Caco-2 (cell line): ENCODE data around the gene MMP17. TPM values are rescaled to one million over a fixed set of nuclear protein-coding genes. Genes with fewer than 3 reads are reported as not detected.
A peak's percentile ranks its signal among the peaks of the same experiment; 100 is the strongest.
"Not testable (repeated sequence)": the region's sequence is repeated elsewhere in the genome, so short reads cannot be mapped to it uniquely, and the experiment has no call there.

Source experiments
- BruUV-seq: library from RNA; stranded (reverse); fragments of 400-500 nt; replicated peaks from 2 replicates; lab custom pipeline; 2021; lab: Mats Ljungman, UMichigan
- CTCF ChIA-PET: fragments of 300-600 bp; sonication (Branson Sonifier 250); formaldehyde crosslinking; loops from one replicate; lab custom pipeline; 2022; ENCODE audit warnings: antibody characterized with exemption; lab: Charles Lee
- POLR2A ChIA-PET: fragments of 300-600 bp; sonication (Branson Sonifier 250); formaldehyde crosslinking; loops from one replicate; lab custom pipeline; 2022; ENCODE audit warnings: antibody characterized with exemption; lab: Charles Lee
- DNase-seq, 2 experiments: peaks; one replicate each; pipeline versions ENCODE4 v3.0.0 to v3.0.0-alpha.2; 2020 to 2022
- H3K27me3 ChIP-seq: replicated peaks from 2 replicates; pipeline ENCODE4 v1.6.0; 2011; ENCODE audit warnings: low read length; ENCODE audit not compliant: control insufficient read depth, insufficient read depth
- H3K36me3 ChIP-seq: 2 replicates; pipeline ENCODE4 v1.5.1; 2011; ENCODE audit warnings: low read length; ENCODE audit not compliant: control insufficient read depth, insufficient read depth
- H3K4me1 ChIP-seq: fragments of 250-450 bp; sonication (Bioruptor Pico); 2 replicates; pipeline ENCODE4 v1.5.1; 2020; ENCODE audit warnings: mild to moderate bottlenecking
- H3K4me3 ChIP-seq: 2 replicates; pipeline ENCODE4 v1.5.1; 2011; ENCODE audit warnings: low read depth, mild to moderate bottlenecking, control low read depth, low read length
- H3K9me3 ChIP-seq: fragments of 250-450 bp; sonication (Bioruptor Pico); 2 replicates; pipeline ENCODE4 v1.5.1; 2020; ENCODE audit warnings: mild to moderate bottlenecking, moderate library complexity
- H3K27ac Mint-ChIP-seq: one replicate; pipeline ENCODE4 v1.8.0; 2022; ENCODE audit warnings: mixed read lengths; ENCODE audit not compliant: unreplicated experiment
- H3K27me3 Mint-ChIP-seq: one replicate; pipeline ENCODE4 v1.8.0; 2022; ENCODE audit warnings: mixed read lengths; ENCODE audit not compliant: insufficient read depth, unreplicated experiment
- H3K36me3 Mint-ChIP-seq: one replicate; pipeline ENCODE4 v1.8.0; 2022; ENCODE audit warnings: mild to moderate bottlenecking, mixed read lengths; ENCODE audit not compliant: insufficient read depth, unreplicated experiment
- H3K4me1 Mint-ChIP-seq: one replicate; pipeline ENCODE4 v1.8.0; 2022; ENCODE audit warnings: low read depth, mixed read lengths; ENCODE audit not compliant: unreplicated experiment
- H3K4me3 Mint-ChIP-seq: one replicate; pipeline ENCODE4 v1.8.0; 2022; ENCODE audit warnings: mild to moderate bottlenecking, moderate library complexity, mixed read lengths; ENCODE audit not compliant: unreplicated experiment
- H3K9me3 Mint-ChIP-seq: one replicate; pipeline ENCODE4 v1.8.0; 2022; ENCODE audit warnings: mixed read lengths; ENCODE audit not compliant: unreplicated experiment
- CTCF ChIP-seq, 2 experiments: fragments of 200-600 bp in 1 of 2; IDR thresholded peaks; 1 replicate in 1 of 2; 2 replicates in 1 of 2; pipeline versions ENCODE4 v1.5.1 to v1.8.0; 2011 to 2022; ENCODE audit warnings: antibody characterized with exemption in 1 of 2, control low read depth in 1 of 2, inconsistent platforms in 1 of 2, low read depth in 1 of 2, low read length in 1 of 2, mild to moderate bottlenecking in 1 of 2, moderate library complexity in 1 of 2; ENCODE audit not compliant: insufficient read depth in 1 of 2, severe bottlenecking in 1 of 2, unreplicated experiment in 1 of 2
- intact Hi-C: fragments of 100-400 bp; cut with micrococcal nuclease; formaldehyde crosslinking; loops from one replicate; pipeline ENCODE4 v1.10.0; 2022; ENCODE audit not compliant: unreplicated experiment
- total RNA-seq: library from RNA; stranded (reverse); gene quantifications from 2 replicates; pipeline ENCODE4 v1.2.3, GENCODE V29; 2022

The MMP17 gene
- total RNA-seq, 1 experiment from 2014 or later, result 4.6 TPM

DNA sequence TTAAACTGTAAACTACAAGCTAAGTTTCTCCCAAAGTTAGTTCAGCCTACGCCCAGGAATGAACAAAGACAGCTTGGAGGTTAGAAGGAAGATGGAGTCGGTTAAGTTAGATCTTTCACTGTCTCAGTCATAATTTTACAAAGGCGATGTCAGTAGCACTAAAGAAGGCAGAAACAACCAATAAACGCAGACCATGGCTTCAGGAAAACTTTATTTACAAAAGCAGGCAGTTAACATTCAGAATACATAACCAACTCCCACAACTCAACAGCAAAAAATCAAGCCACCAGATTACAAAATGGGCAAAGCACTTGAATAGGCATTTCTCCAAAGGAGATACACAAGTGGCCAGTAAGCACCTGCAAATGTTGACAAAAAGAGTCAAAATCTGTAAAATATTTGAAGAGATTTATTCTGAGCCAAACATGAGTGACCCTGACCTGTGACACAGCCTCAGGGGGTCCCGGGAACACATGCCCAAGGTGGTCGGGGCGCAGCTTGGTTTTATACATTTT lies 57.4 kb downstream of the MMP17 start:
- DNase-seq, result no peak
- Histone ChIP-seq H3K27me3 (no peaks in the 10 kb centered on the region), H3K4me1 (peaks cover 6% of the 10 kb centered on the region; the same call in 1 of the 2 replicates), H3K36me3 (no peaks in the 10 kb centered on the region), H3K4me3 (no peak overlapping the region), H3K9me3 (no peaks in the 10 kb centered on the region)
- POLR2A ChIA-PET, result no interaction called here
- Mint-ChIP-seq H3K27ac (no peak overlapping the region), H3K4me1 (peaks cover 25% of the 10 kb centered on the region), H3K9me3 (peaks cover 9% of the 10 kb centered on the region), H3K27me3 (no peaks in the 10 kb centered on the region), H3K4me3 (no peak overlapping the region), H3K36me3 (peaks cover 10% of the 10 kb centered on the region)
- BruUV-seq, result no TSS peak
- CTCF ChIA-PET, result no interaction called here
- intact Hi-C loops, result no loop called here
- no peak for TF ChIP-seq CTCF (IDR thresholded peaks at IDR 0.05; ENCODE audit: insufficient read depth in 1 of 2, low read depth in 1 of 2, low read length in 1 of 2, severe bottlenecking in 1 of 2, unreplicated experiment in 1 of 2)

DNA sequence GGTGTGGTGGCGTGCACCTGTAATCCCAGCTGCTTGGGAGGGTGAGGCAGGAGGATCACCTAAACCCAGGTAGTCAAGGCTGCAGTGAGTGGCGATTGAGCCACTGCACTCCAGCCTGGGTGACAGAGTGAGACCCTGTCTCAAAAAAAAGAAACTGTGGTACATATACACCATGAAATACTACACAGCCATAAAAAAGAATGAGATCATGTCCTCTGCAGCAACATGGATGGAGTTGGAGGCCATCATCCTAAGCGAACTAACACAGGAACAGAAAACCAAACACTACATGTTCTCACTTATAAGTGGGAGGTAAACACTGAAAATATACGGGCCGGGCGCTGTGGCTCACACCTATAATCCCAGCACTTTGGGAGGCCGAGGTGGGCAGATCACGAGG lies 63.5 kb downstream of the MMP17 start:
- H3K4me3 ChIP-seq, H3K9me3 ChIP-seq, H3K4me3 Mint-ChIP-seq, POLR2A ChIA-PET, H3K27me3 ChIP-seq, H3K36me3 ChIP-seq, H3K4me1 ChIP-seq, H3K27me3 Mint-ChIP-seq, CTCF ChIA-PET, H3K27ac Mint-ChIP-seq, BruUV-seq, H3K9me3 Mint-ChIP-seq, DNase-seq, intact Hi-C loops: not testable (repeated sequence)
- Mint-ChIP-seq H3K36me3 (peaks cover 13% of the 10 kb centered on the region), H3K4me1 (peaks cover 24% of the 10 kb centered on the region)

DNA sequence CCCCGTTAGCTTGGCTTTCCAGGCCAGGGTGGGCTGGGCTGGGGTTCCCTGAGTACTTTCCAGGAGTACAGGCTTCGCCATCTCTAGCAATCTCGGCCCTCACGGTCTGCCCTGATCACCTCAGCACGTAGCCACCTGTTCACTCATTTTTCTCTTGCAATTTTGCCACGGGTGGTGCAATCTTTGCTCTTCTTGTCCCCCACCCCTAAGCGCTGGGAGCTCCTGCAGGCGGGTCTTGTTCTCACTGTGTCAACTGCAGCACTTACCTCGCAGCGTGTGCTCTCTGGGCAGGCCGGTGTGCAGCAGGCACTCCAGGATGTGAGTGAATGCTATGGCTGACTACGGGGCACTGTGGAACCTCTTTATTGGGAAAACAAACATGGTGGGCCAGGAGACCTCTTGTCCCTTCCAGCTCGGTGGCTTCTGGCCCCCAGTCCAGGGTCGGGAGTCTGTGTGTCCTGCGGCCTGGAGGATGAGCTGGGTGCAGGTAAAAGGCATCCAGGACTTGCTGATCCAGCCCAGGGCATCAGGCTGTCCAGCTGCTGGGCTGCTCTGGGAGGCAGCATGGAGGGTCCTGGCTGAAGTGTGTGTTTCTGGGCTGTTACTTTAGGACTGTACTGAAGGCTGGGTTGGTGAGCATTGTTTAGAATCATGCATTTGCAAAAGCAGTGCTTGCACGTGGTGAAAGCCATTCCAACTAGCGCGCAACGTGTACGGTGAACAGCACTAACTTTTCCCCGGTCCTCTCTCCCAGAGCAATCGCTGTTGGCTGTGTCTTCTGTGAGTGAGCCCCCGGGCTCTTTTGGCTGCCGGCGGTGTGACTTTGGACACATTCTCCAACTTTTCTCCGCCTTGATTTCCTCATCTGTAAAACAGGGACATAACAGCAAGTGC lies 64.8 kb downstream of the MMP17 start:
- Mint-ChIP-seq H3K4me3 (peak overlapping the region; percentile 83), H3K4me1 (peaks cover 24% of the 10 kb centered on the region), H3K27ac (no peak overlapping the region), H3K9me3 (no peaks in the 10 kb centered on the region), H3K27me3 (no peaks in the 10 kb centered on the region), H3K36me3 (peaks cover 21% of the 10 kb centered on the region)
- CTCF ChIA-PET, result no interaction called here
- BruUV-seq, result no TSS peak
- DNase-seq, result peak in 1 of 2 experiments; percentile 36
- POLR2A ChIA-PET, result no interaction called here
- intact Hi-C loops, result no loop called here
- H3K4me3 ChIP-seq, result no peak overlapping the region
- no peaks in the 10 kb centered on the region for H3K27me3 ChIP-seq
- H3K4me1 ChIP-seq, result peaks cover 5% of the 10 kb centered on the region; the same call in 1 of the 2 replicates
- no peaks in the 10 kb centered on the region for H3K9me3 ChIP-seq
- no peaks in the 10 kb centered on the region; the same call in 1 of the 2 replicates for H3K36me3 ChIP-seq
- no peak for TF ChIP-seq CTCF (IDR thresholded peaks at IDR 0.05; ENCODE audit: insufficient read depth in 1 of 2, low read depth in 1 of 2, low read length in 1 of 2, severe bottlenecking in 1 of 2, unreplicated experiment in 1 of 2)
